Sigmoid colon (tissue), 7 donors: Measurements from ENCODE around the gene MCC. TPM values are rescaled to one million over a fixed set of nuclear protein-coding genes. Genes with fewer than 3 reads are reported as not detected.

Source experiments
- DNase-seq: peaks from one replicate; pipeline ENCODE4 v3.0.0-alpha.2; 2019
- H3K27ac ChIP-seq, 4 donors: fragments of 200-600 bp; sonication (generic); one replicate each; pipeline ENCODE4 v1.5.1; 2016 to 2019; ENCODE audit warnings: mild to moderate bottlenecking in 1 of 4
- H3K27me3 ChIP-seq, 3 donors: fragments of 200-600 bp; sonication (generic); one replicate each; pipeline ENCODE4 v1.5.1; 2019; ENCODE audit warnings: mild to moderate bottlenecking in 1 of 3
- H3K36me3 ChIP-seq, 4 donors: fragments of 200-600 bp; sonication (generic); one replicate each; pipeline ENCODE4 v1.5.1; 2016 to 2019
- H3K4me1 ChIP-seq, 4 donors: fragments of 200-600 bp; sonication (generic); one replicate each; pipeline ENCODE4 v1.5.1; 2017 to 2019
- H3K4me3 ChIP-seq, 4 donors: fragments of 200-600 bp; sonication (generic); one replicate each; pipeline ENCODE4 v1.5.1; 2017 to 2019; ENCODE audit warnings: mild to moderate bottlenecking in 2 of 4, moderate library complexity in 1 of 4
- H3K9me3 ChIP-seq, 4 donors: fragments of 200-600 bp in 3 of 4; sonication (generic) in 3 of 4; one replicate each; pipeline versions ENCODE4 v1.5.1 to v1.6.1; 2013 to 2019
- CTCF ChIP-seq, 4 experiments: fragments of 450-650 bp in 3 of 4; fragments of 200-600 bp in 1 of 4; IDR thresholded peaks; one replicate each; pipeline ENCODE4 v1.5.1; 2016 to 2019; ENCODE audit warnings: antibody characterized with exemption in 4 of 4, mild to moderate bottlenecking in 3 of 4, moderate library complexity in 2 of 4
- EP300 ChIP-seq, 4 donors: sonication (generic); formaldehyde crosslinking; IDR thresholded peaks; one replicate each; pipeline ENCODE4 v1.6.1; 2017; ENCODE audit warnings: antibody characterized with exemption in 4 of 4
- POLR2A ChIP-seq, 2 donors: fragments of 450-650 bp; IDR thresholded peaks; one replicate each; pipeline ENCODE4 v1.6.1; 2016; ENCODE audit warnings: antibody characterized with exemption in 2 of 2, mild to moderate bottlenecking in 2 of 2, moderate library complexity in 2 of 2
- POLR2AphosphoS5 ChIP-seq, 4 donors: sonication (generic); formaldehyde crosslinking; IDR thresholded peaks; one replicate each; pipeline ENCODE4 v1.6.1; 2017; ENCODE audit warnings: antibody characterized with exemption in 4 of 4
- WGBS, 2 donors: extraction: QIAGEN DNeasy Blood & Tissue Kit; methylation state at CpG; one replicate each; pipeline ENCODE4 v1.1.7; 2013; 5-methylcytosine and 5-hydroxymethylcytosine counted together
- intact Hi-C: fragments of 100-400 bp; cut with DNase I; formaldehyde crosslinking; loops from one replicate; pipeline ENCODE4 v1.15.1; 2023
- polyA plus RNA-seq, 3 donors: library from polyadenylated mRNA; stranded (reverse); fragments of 200-250 nt; gene quantifications; one replicate each; pipeline ENCODE4 v1.2.3, GENCODE V29; 2013
- total RNA-seq, 4 donors: library from RNA; depleted of rRNA; stranded (reverse); fragments of >200 nt; gene quantifications; one replicate each; pipeline ENCODE4 v1.1.0, GENCODE V29; 2016
- donor health status: healthy with polysubstance abuse.
- donor health status: Bipolar disorder and iron deficiency.
- donor health status: healthy.

Gene MCC
- total and polyA plus RNA-seq, 7 donors = 0.69 to 14.0 (median 9.1) TPM

- intact Hi-C loops = no loop called here
- 17 to 37% methylated on average over 2 of the region's 2 CpGs for WGBS, 2 donors
- Histone ChIP-seq H3K4me1 (no peaks in the 10 kb centered on the region), H3K27me3 (no peaks in the 10 kb centered on the region), H3K4me3 (no peak overlapping the region), H3K27ac (no peak overlapping the region), H3K9me3 (no peaks in the 10 kb centered on the region), H3K36me3 (no peaks in the 10 kb centered on the region)
- TF ChIP-seq POLR2A (IDR thresholded peaks at IDR 0.05) = no peak
- no peak for TF ChIP-seq EP300 (IDR thresholded peaks at IDR 0.05)
- TF ChIP-seq CTCF (IDR thresholded peaks at IDR 0.05) = no peak
- no peak for TF ChIP-seq POLR2AphosphoS5 (IDR thresholded peaks at IDR 0.05)
- DNase-seq = no peak
Observed at GRCh38 chr5:113450929-113451328, 37.3 kb downstream of the MCC start.

- H3K4me1 ChIP-seq = no peaks in the 10 kb centered on the region
- no peaks in the 10 kb centered on the region for H3K36me3 ChIP-seq
- H3K4me3 ChIP-seq = no peak overlapping the region
- intact Hi-C loops = no loop called here
- no peaks in the 10 kb centered on the region for H3K27me3 ChIP-seq
- no peaks in the 10 kb centered on the region for H3K9me3 ChIP-seq
- no peak overlapping the region for H3K27ac ChIP-seq
- DNase-seq = no peak
- TF ChIP-seq POLR2AphosphoS5 (IDR thresholded peaks at IDR 0.05) (no peak), EP300 (IDR thresholded peaks at IDR 0.05) (no peak), CTCF (IDR thresholded peaks at IDR 0.05) (no peak), POLR2A (IDR thresholded peaks at IDR 0.05) (no peak)
- WGBS, 2 donors = 63 to 87% methylated on average over 2 of the region's 2 CpGs
Observed at GRCh38 chr5:113450462-113450861, 37.8 kb downstream of the MCC start.

- H3K9me3 ChIP-seq = no peaks in the 10 kb centered on the region
- no peaks in the 10 kb centered on the region for H3K36me3 ChIP-seq
- no peaks in the 10 kb centered on the region for H3K27me3 ChIP-seq
- intact Hi-C loops = no loop called here
- H3K4me3 ChIP-seq = no peak overlapping the region
- H3K4me1 ChIP-seq = no peaks in the 10 kb centered on the region
- no peak for DNase-seq
- TF ChIP-seq CTCF (IDR thresholded peaks at IDR 0.05) = no peak
- no peak for TF ChIP-seq EP300 (IDR thresholded peaks at IDR 0.05)
- TF ChIP-seq POLR2A (IDR thresholded peaks at IDR 0.05) = no peak
- TF ChIP-seq POLR2AphosphoS5 (IDR thresholded peaks at IDR 0.05) = no peak
- no peak overlapping the region for H3K27ac ChIP-seq
- WGBS, 2 donors = 41 to 71% methylated on average over 3 of the region's 3 CpGs
Observed at GRCh38 chr5:113448252-113448651, 40.0 kb downstream of the MCC start.

- no peaks in the 10 kb centered on the region for H3K27me3 ChIP-seq
- WGBS, 2 donors = 72 to 84% methylated on average over 4 of the region's 4 CpGs
Observed at GRCh38 chr5:113447498-113448050, 40.7 kb downstream of the MCC start.

More at GRCh38 chr5:113447498-113448050, 40.7 kb downstream of the MCC start:
- intact Hi-C loops = no loop called here
- no peaks in the 10 kb centered on the region for H3K36me3 ChIP-seq
- no peaks in the 10 kb centered on the region for H3K4me1 ChIP-seq
- no peak for DNase-seq
- TF ChIP-seq CTCF (IDR thresholded peaks at IDR 0.05) = no peak
- no peak for TF ChIP-seq POLR2AphosphoS5 (IDR thresholded peaks at IDR 0.05)
- no peak for TF ChIP-seq EP300 (IDR thresholded peaks at IDR 0.05)
- no peak for TF ChIP-seq POLR2A (IDR thresholded peaks at IDR 0.05)
- H3K4me3 ChIP-seq = no peak overlapping the region
- H3K27ac ChIP-seq = no peak overlapping the region
- no peaks in the 10 kb centered on the region for H3K9me3 ChIP-seq
